22Rv1 (cell line): ENCODE results near the gene DIAPH2.

Source experiments
- ZFX ChIP-seq: fragments of 450-650 bp; IDR thresholded peaks from 2 replicates; pipeline ENCODE4 v1.6.1; 2017; ENCODE audit warnings: antibody characterized with exemption, borderline replicate concordance
- TF ChIP-seq, protein P1 (sequence below): fragments of 450-650 bp; IDR thresholded peaks from 2 replicates; pipeline ENCODE4 v1.5.1; 2017; ENCODE audit warnings: mild to moderate bottlenecking

DNA sequence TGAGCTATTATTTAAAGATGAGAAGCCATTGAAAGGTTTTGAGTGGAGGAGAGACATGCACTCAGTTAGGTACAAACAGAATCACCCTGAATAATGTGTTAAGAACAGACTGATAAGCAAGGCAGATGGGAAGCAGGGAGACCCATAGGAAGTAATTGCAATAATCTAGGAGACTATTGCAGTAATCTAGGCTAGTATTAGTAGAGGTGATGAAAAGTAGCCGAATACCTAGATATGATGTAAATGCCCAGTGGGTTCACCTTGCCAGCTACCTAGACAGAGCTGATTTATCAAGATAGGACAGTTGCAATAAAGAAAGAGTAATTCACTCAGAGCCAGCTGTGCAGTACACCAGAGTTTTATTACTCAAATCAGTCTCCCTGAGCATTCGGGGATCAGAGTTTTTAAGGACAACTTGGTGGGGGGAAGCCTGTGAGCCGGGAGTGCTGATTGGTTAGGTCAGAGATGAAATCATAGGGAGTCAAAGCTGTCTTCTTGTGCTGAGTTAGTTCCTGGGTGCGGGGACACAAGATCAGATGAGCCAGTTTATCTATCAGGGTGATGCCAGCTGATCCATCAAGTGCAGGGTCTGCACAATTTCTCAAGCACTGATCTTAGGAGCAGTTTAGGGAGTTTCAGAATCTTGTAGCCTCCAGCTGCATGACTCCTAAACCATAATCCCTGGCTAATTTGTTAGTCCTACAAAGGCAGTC, 626.6 kb downstream of the DIAPH2 start:
- TF ChIP-seq, protein P1, sequence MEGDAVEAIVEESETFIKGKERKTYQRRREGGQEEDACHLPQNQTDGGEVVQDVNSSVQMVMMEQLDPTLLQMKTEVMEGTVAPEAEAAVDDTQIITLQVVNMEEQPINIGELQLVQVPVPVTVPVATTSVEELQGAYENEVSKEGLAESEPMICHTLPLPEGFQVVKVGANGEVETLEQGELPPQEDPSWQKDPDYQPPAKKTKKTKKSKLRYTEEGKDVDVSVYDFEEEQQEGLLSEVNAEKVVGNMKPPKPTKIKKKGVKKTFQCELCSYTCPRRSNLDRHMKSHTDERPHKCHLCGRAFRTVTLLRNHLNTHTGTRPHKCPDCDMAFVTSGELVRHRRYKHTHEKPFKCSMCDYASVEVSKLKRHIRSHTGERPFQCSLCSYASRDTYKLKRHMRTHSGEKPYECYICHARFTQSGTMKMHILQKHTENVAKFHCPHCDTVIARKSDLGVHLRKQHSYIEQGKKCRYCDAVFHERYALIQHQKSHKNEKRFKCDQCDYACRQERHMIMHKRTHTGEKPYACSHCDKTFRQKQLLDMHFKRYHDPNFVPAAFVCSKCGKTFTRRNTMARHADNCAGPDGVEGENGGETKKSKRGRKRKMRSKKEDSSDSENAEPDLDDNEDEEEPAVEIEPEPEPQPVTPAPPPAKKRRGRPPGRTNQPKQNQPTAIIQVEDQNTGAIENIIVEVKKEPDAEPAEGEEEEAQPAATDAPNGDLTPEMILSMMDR = no peak
- no peak for TF ChIP-seq ZFX
